ENCODE data around the gene SLC43A2.
A peak's percentile ranks its signal among the peaks of the same experiment; 100 is the strongest.
"Not testable (repeated sequence)": the region's sequence is repeated elsewhere in the genome, so short reads cannot be mapped to it uniquely, and the experiment has no call there.

SLC43A2 gene

GRCh38 chr17:1590029-1590746 lies 38.4 kb downstream of the SLC43A2 start:
- DNase-seq (ENCODE audit: low read depth in 2 of 2) = no peak

GRCh38 chr17:1588821-1589585 lies 39.6 kb downstream of the SLC43A2 start:
- DNase-seq (ENCODE audit: low read depth in 2 of 2) = no peak

GRCh38 chr17:1584167-1584566 lies 44.5 kb downstream of the SLC43A2 start:
- DNase-seq (ENCODE audit: low read depth in 2 of 2) = no peak

- DNase-seq (ENCODE audit: low read depth in 2 of 2) = no peak
These were observed 45.1 kb downstream of the SLC43A2 start for GRCh38 chr17:1583556-1583955.

- DNase-seq (ENCODE audit: low read depth in 2 of 2) = no peak
These were observed 46.3 kb downstream of the SLC43A2 start for GRCh38 chr17:1582374-1582773.

GRCh38 chr17:1580979-1581676 lies 47.5 kb downstream of the SLC43A2 start:
- DNase-seq (ENCODE audit: low read depth in 2 of 2) = no peak

- no peak for DNase-seq (ENCODE audit: low read depth in 2 of 2)
These were observed 50.6 kb downstream of the SLC43A2 start for GRCh38 chr17:1578029-1578428.

- DNase-seq (ENCODE audit: low read depth in 2 of 2) = no peak
These were observed 51.0 kb downstream of the SLC43A2 start for GRCh38 chr17:1577583-1578013.

GRCh38 chr17:1577182-1577581 lies 51.5 kb downstream of the SLC43A2 start:
- no peak for DNase-seq (ENCODE audit: low read depth in 2 of 2)

GRCh38 chr17:1576500-1576899 lies 52.1 kb downstream of the SLC43A2 start:
- no peak for DNase-seq (ENCODE audit: low read depth in 2 of 2)

GRCh38 chr17:1574697-1575471 lies 53.8 kb downstream of the SLC43A2 start:
- DNase-seq (ENCODE audit: low read depth in 2 of 2) = no peak

- peak; percentile 34 to 67 for DNase-seq (ENCODE audit: low read depth in 2 of 2)
These were observed 54.5 kb downstream of the SLC43A2 start for GRCh38 chr17:1573932-1574696.

GRCh38 chr17:1572646-1573045 lies 56.0 kb downstream of the SLC43A2 start:
- not testable (repeated sequence) for DNase-seq (ENCODE audit: low read depth in 2 of 2)

GRCh38 chr17:1571341-1571704 lies 57.3 kb downstream of the SLC43A2 start:
- DNase-seq (ENCODE audit: low read depth in 2 of 2) = no peak

GRCh38 chr17:1568950-1569810 lies 59.5 kb downstream of the SLC43A2 start:
- no peak for DNase-seq (ENCODE audit: low read depth in 2 of 2)

- peak in 1 of 2 donors; percentile 6 for DNase-seq (ENCODE audit: low read depth in 2 of 2)
These were observed 62.0 kb downstream of the SLC43A2 start for GRCh38 chr17:1566505-1567199.

GRCh38 chr17:1565877-1566276 lies 62.8 kb downstream of the SLC43A2 start:
- DNase-seq (ENCODE audit: low read depth in 2 of 2) = no peak

GRCh38 chr17:1563786-1564613 lies 64.6 kb downstream of the SLC43A2 start:
- no peak for DNase-seq (ENCODE audit: low read depth in 2 of 2)

GRCh38 chr17:1563471-1563785 lies 65.2 kb downstream of the SLC43A2 start:
- DNase-seq (ENCODE audit: low read depth in 2 of 2) = not testable (repeated sequence)

Measured in stimulated activated CD4-positive, alpha-beta T cell treated with anti-CD3 and anti-CD28 coated beads, Interleukin-1b, Interleukin-23, amount 100 ng/mL, for 4 hours (primary cell).